Fibroblast of lung (primary cell): ENCODE results near the gene RYR1.

Experiments
- EZH2 ChIP-seq: IDR thresholded peaks from 2 replicates; pipeline ENCODE4 v1.5.1; 2012; ENCODE audit warnings: low read length, control low read depth, mild to moderate bottlenecking; ENCODE audit errors: missing control alignments
- TF ChIP-seq, protein P1 (sequence below), 2 donors: IDR thresholded peaks in 1 of 2; conservative IDR thresholded peaks in 1 of 2; 1 replicate in 1 of 2; 2 replicates in 1 of 2; pipeline ENCODE4 v1.5.1; 2011 to 2012; ENCODE audit warnings: low read length in 2 of 2, control low read depth in 1 of 2, inconsistent platforms in 1 of 2, low read depth in 1 of 2, mild to moderate bottlenecking in 1 of 2

DNA sequence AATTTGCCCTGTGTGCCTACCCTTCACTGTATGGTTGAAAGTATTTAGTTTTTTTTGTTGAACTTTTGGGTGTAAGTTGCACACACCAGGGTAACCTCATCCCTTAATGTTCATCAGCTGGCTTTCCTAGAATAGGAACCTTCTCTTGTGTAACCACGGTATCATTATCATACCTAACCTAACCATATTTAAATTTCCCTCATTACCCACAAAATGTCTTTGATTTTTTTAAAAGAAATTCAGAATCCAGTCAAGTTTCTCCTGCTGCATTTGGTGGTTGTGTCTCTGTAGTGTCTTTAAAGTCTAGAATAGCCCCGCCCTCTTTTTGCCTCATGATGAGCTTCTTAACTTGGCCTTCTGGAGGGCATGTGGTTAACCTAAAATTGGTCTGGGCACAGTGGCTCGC lies 80.3 kb downstream of the RYR1 start:
- TF ChIP-seq, protein P1, sequence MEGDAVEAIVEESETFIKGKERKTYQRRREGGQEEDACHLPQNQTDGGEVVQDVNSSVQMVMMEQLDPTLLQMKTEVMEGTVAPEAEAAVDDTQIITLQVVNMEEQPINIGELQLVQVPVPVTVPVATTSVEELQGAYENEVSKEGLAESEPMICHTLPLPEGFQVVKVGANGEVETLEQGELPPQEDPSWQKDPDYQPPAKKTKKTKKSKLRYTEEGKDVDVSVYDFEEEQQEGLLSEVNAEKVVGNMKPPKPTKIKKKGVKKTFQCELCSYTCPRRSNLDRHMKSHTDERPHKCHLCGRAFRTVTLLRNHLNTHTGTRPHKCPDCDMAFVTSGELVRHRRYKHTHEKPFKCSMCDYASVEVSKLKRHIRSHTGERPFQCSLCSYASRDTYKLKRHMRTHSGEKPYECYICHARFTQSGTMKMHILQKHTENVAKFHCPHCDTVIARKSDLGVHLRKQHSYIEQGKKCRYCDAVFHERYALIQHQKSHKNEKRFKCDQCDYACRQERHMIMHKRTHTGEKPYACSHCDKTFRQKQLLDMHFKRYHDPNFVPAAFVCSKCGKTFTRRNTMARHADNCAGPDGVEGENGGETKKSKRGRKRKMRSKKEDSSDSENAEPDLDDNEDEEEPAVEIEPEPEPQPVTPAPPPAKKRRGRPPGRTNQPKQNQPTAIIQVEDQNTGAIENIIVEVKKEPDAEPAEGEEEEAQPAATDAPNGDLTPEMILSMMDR (conservative IDR thresholded peaks at IDR 0.05 in 1 of 2, IDR thresholded peaks at IDR 0.05 in 1 of 2; ENCODE audit: low read depth in 1 of 2, low read length in 2 of 2): no peak
- no peak for TF ChIP-seq EZH2
